ENCODE results near the gene MAGI2. TPM values are rescaled to one million over a fixed set of nuclear protein-coding genes. Genes with fewer than 3 reads are reported as not detected.

Gene MAGI2
- total RNA-seq, 1 experiment from 2014 or later = 0.52 TPM

GRCh38 chr7:78764571-78764970 is 688.9 kb downstream of the MAGI2 start:
- no peak for TF ChIP-seq CTCF (IDR thresholded peaks at IDR 0.05; ENCODE audit: unreplicated experiment)

GRCh38 chr7:78762625-78763024 is 690.8 kb downstream of the MAGI2 start:
- Mint-ChIP-seq H3K27me3 (ENCODE audit: unreplicated experiment) (no peaks in the 10 kb centered on the region), H3K27ac (ENCODE audit: unreplicated experiment) (no peak overlapping the region), H3K36me3 (ENCODE audit: insufficient read depth, unreplicated experiment) (no peaks in the 10 kb centered on the region), H3K4me3 (ENCODE audit: low read depth, unreplicated experiment) (no peak overlapping the region), H3K4me1 (ENCODE audit: low read depth, unreplicated experiment) (no peaks in the 10 kb centered on the region), H3K9me3 (ENCODE audit: low read depth, unreplicated experiment) (peaks cover 2% of the 10 kb centered on the region)
- intact Hi-C loops (cut with micrococcal nuclease; ENCODE audit: unreplicated experiment) = no loop called here
- BruUV-seq (replicated peaks) = no TSS peak
- DNase-seq = no peak
- CTCF ChIA-PET = interaction anchor here (1.1 kb wide), 1 partner anchor 8 kb away, joined by 3 read pairs; no protein-coding TSS in a partner anchor
- no peak for TF ChIP-seq CTCF (IDR thresholded peaks at IDR 0.05; ENCODE audit: unreplicated experiment)

More at GRCh38 chr7:78764571-78764970, 688.9 kb downstream of the MAGI2 start:
- no peak overlapping the region for H3K27ac Mint-ChIP-seq (ENCODE audit: unreplicated experiment)
- H3K9me3 Mint-ChIP-seq (ENCODE audit: low read depth, unreplicated experiment) = no peaks in the 10 kb centered on the region
- intact Hi-C loops (cut with micrococcal nuclease; ENCODE audit: unreplicated experiment) = no loop called here
- no peak overlapping the region for H3K4me3 Mint-ChIP-seq (ENCODE audit: low read depth, unreplicated experiment)
- H3K36me3 Mint-ChIP-seq (ENCODE audit: insufficient read depth, unreplicated experiment) = no peaks in the 10 kb centered on the region
- CTCF ChIA-PET = no interaction called here
- BruUV-seq (replicated peaks) = no TSS peak
- no peaks in the 10 kb centered on the region for H3K4me1 Mint-ChIP-seq (ENCODE audit: low read depth, unreplicated experiment)
- DNase-seq = no peak
- H3K27me3 Mint-ChIP-seq (ENCODE audit: unreplicated experiment) = no peaks in the 10 kb centered on the region

GRCh38 chr7:78760620-78761355 is 692.7 kb downstream of the MAGI2 start:
- H3K4me3 Mint-ChIP-seq (ENCODE audit: low read depth, unreplicated experiment) = no peak overlapping the region
- DNase-seq = no peak
- intact Hi-C loops (cut with micrococcal nuclease; ENCODE audit: unreplicated experiment) = no loop called here
- TF ChIP-seq CTCF (IDR thresholded peaks at IDR 0.05; ENCODE audit: unreplicated experiment) = no peak
- no peaks in the 10 kb centered on the region for H3K4me1 Mint-ChIP-seq (ENCODE audit: low read depth, unreplicated experiment)
- BruUV-seq (replicated peaks) = no TSS peak
- H3K36me3 Mint-ChIP-seq (ENCODE audit: insufficient read depth, unreplicated experiment) = no peaks in the 10 kb centered on the region
- H3K27ac Mint-ChIP-seq (ENCODE audit: unreplicated experiment) = no peak overlapping the region
- CTCF ChIA-PET = interaction anchor here (0.7 kb wide), 1 partner anchor 596 kb away, joined by 5 read pairs; no protein-coding TSS in a partner anchor
- peaks cover 4% of the 10 kb centered on the region for H3K9me3 Mint-ChIP-seq (ENCODE audit: low read depth, unreplicated experiment)
- H3K27me3 Mint-ChIP-seq (ENCODE audit: unreplicated experiment) = no peaks in the 10 kb centered on the region

GRCh38 chr7:78752554-78752953 is 700.9 kb downstream of the MAGI2 start:
- no peaks in the 10 kb centered on the region for H3K36me3 Mint-ChIP-seq (ENCODE audit: insufficient read depth, unreplicated experiment)
- CTCF ChIA-PET = no interaction called here

More at GRCh38 chr7:78752554-78752953, 700.9 kb downstream of the MAGI2 start:
- TF ChIP-seq CTCF (IDR thresholded peaks at IDR 0.05; ENCODE audit: unreplicated experiment) = no peak
- BruUV-seq (replicated peaks) = no TSS peak
- intact Hi-C loops (cut with micrococcal nuclease; ENCODE audit: unreplicated experiment) = no loop called here
- Mint-ChIP-seq H3K27me3 (ENCODE audit: unreplicated experiment) (no peaks in the 10 kb centered on the region), H3K4me1 (ENCODE audit: low read depth, unreplicated experiment) (no peaks in the 10 kb centered on the region), H3K27ac (ENCODE audit: unreplicated experiment) (no peak overlapping the region), H3K4me3 (ENCODE audit: low read depth, unreplicated experiment) (no peak overlapping the region), H3K9me3 (ENCODE audit: low read depth, unreplicated experiment) (peaks cover 1% of the 10 kb centered on the region)
- no peak for DNase-seq
